Esophagus muscularis mucosa (tissue), 4 donors: ENCODE results near the gene MINDY3. TPM values are rescaled to one million over a fixed set of nuclear protein-coding genes. Genes with fewer than 3 reads are reported as not detected.

Experiments used
- DNase-seq: peaks from one replicate; pipeline ENCODE4 v3.0.0-alpha.2; 2017; ENCODE audit errors: extremely low spot score
- H3K27ac ChIP-seq, 4 donors: fragments of 200-600 bp; sonication (generic); replicated peaks in 1 of 4; 1 replicate in 3 of 4; 2 replicates in 1 of 4; pipeline ENCODE4 v1.5.1; 2016 to 2019; ENCODE audit warnings: mild to moderate bottlenecking in 1 of 4
- H3K27me3 ChIP-seq, 4 donors: fragments of 200-600 bp; sonication (generic); one replicate each; pipeline versions ENCODE4 v1.5.1 to v1.6.0; 2016 to 2019
- H3K36me3 ChIP-seq, 4 donors: fragments of 200-600 bp; sonication (generic); one replicate each; pipeline ENCODE4 v1.5.1; 2016 to 2019
- H3K4me1 ChIP-seq, 4 donors: fragments of 200-600 bp; sonication (generic); one replicate each; pipeline ENCODE4 v1.5.1; 2016 to 2019
- H3K4me3 ChIP-seq, 4 donors: fragments of 200-600 bp; sonication (generic); 1 replicate in 2 of 4; 2 replicates in 2 of 4; pipeline ENCODE4 v1.5.1; 2016 to 2019; ENCODE audit warnings: mild to moderate bottlenecking in 4 of 4, moderate library complexity in 1 of 4
- H3K9me3 ChIP-seq, 4 donors: fragments of 200-600 bp; sonication (generic); 1 replicate in 3 of 4; 2 replicates in 1 of 4; pipeline ENCODE4 v1.5.1; 2016 to 2019
- CTCF ChIP-seq, 3 experiments: fragments of 200-600 bp in 2 of 3; fragments of 450-650 bp in 1 of 3; sonication (generic) in 2 of 3; IDR thresholded peaks; one replicate each; pipeline ENCODE4 v1.5.1; 2017 to 2019; ENCODE audit warnings: antibody characterized with exemption in 3 of 3, mild to moderate bottlenecking in 2 of 3, moderate library complexity in 1 of 3
- EP300 ChIP-seq: sonication (generic); formaldehyde crosslinking; IDR thresholded peaks from one replicate; pipeline ENCODE4 v1.6.1; 2017; ENCODE audit warnings: antibody characterized with exemption
- POLR2A ChIP-seq: fragments of 450-650 bp; IDR thresholded peaks from one replicate; pipeline ENCODE4 v1.6.1; 2017; ENCODE audit warnings: antibody characterized with exemption, moderate library complexity, mild to moderate bottlenecking, low read depth
- POLR2AphosphoS5 ChIP-seq, 2 donors: sonication (generic); formaldehyde crosslinking; IDR thresholded peaks; one replicate each; pipeline ENCODE4 v1.6.1; 2017; ENCODE audit warnings: antibody characterized with exemption in 2 of 2
- WGBS: methylation state at CpG from one replicate; pipeline ENCODE4 v1.1.5; 2018; 5-methylcytosine and 5-hydroxymethylcytosine counted together
- intact Hi-C: fragments of 100-400 bp; cut with DNase I; formaldehyde crosslinking; loops from one replicate; pipeline ENCODE4 v1.15.1; 2023
- total RNA-seq, 4 donors: library from RNA; depleted of rRNA; stranded (reverse); fragments of >200 nt; gene quantifications; one replicate each; pipeline versions ENCODE4 v1.1.0 to v1.2.1, GENCODE V29; 2016

MINDY3 gene
- total RNA-seq, 4 donors from 2014 or later = 23.8 to 34.3 (median 28.4) TPM

GRCh38 chr10:15745751-15746150, 114.6 kb downstream of the MINDY3 start:
- intact Hi-C loops = no loop called here
- H3K36me3 ChIP-seq = no peaks in the 10 kb centered on the region
- H3K9me3 ChIP-seq = no peaks in the 10 kb centered on the region
- 64% methylated on average over 1 of the region's 1 CpG for WGBS
- no peaks in the 10 kb centered on the region for H3K27me3 ChIP-seq
- no peak overlapping the region for H3K27ac ChIP-seq
- H3K4me3 ChIP-seq = no peak overlapping the region
- DNase-seq = no peak
- H3K4me1 ChIP-seq = peaks cover 0 to 8% (median 0%) of the 10 kb centered on the region in 4 donors
- TF ChIP-seq POLR2AphosphoS5 (IDR thresholded peaks at IDR 0.05) = no peak
- no peak for TF ChIP-seq CTCF (IDR thresholded peaks at IDR 0.05)
- no peak for TF ChIP-seq EP300

- Histone ChIP-seq H3K9me3 (no peaks in the 10 kb centered on the region), H3K4me3 (no peak overlapping the region), H3K4me1 (peaks cover 0 to 10% (median 2%) of the 10 kb centered on the region in 4 donors), H3K36me3 (no peaks in the 10 kb centered on the region), H3K27me3 (no peaks in the 10 kb centered on the region), H3K27ac (no peak overlapping the region)
- WGBS = 45% methylated on average over 5 of the region's 7 CpGs
- TF ChIP-seq CTCF (IDR thresholded peaks at IDR 0.05) (peak in 2 of 3 experiments; percentile 27 to 46), POLR2A (no peak), EP300 (no peak), POLR2AphosphoS5 (IDR thresholded peaks at IDR 0.05) (no peak)
- intact Hi-C loops = no loop called here
- no peak for DNase-seq
Measured at GRCh38 chr10:15744217-15744865, 116.0 kb downstream of the MINDY3 start.

DNA sequence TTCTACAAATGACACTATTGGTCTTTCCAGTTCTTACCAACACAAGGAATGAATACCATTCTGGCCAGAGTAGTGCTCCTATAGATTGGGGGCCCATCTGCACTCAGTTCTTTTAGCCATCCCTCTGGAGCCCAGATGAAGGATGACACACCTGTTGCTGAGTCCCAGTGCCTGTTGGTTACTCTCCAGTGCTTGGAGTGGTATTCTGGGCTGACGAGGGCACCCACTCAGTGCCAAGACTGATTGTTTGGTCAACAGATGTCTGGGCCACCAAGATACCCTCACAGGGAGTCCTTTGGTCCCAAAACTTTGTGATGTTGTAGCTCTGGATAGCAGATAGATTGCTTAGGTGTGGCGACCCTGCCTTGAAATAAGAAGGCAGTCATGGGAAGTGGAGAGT, 116.9 kb downstream of the MINDY3 start:
- DNase-seq = no peak
- intact Hi-C loops = no loop called here
- H3K27me3 ChIP-seq = no peaks in the 10 kb centered on the region
- WGBS = 97% methylated on average over 2 of the region's 2 CpGs
- no peaks in the 10 kb centered on the region for H3K36me3 ChIP-seq
- no peak overlapping the region for H3K27ac ChIP-seq
- no peak for TF ChIP-seq CTCF (IDR thresholded peaks at IDR 0.05)
- TF ChIP-seq POLR2AphosphoS5 (IDR thresholded peaks at IDR 0.05) = no peak
- no peak for TF ChIP-seq POLR2A
- TF ChIP-seq EP300 = no peak
- H3K4me3 ChIP-seq = no peak overlapping the region
- no peaks in the 10 kb centered on the region for H3K9me3 ChIP-seq
- peaks cover 0 to 17% (median 6%) of the 10 kb centered on the region in 4 donors for H3K4me1 ChIP-seq

- Histone ChIP-seq H3K27me3 (no peaks in the 10 kb centered on the region), H3K4me3 (no peak overlapping the region), H3K36me3 (no peaks in the 10 kb centered on the region), H3K4me1 (peaks cover 0 to 20% (median 8%) of the 10 kb centered on the region in 4 donors), H3K27ac (no peak overlapping the region), H3K9me3 (no peaks in the 10 kb centered on the region)
- no peak for DNase-seq
- 75% methylated on average over 3 of the region's 3 CpGs for WGBS
- no peak for TF ChIP-seq POLR2AphosphoS5 (IDR thresholded peaks at IDR 0.05)
- no peak for TF ChIP-seq POLR2A
- no peak for TF ChIP-seq EP300
- TF ChIP-seq CTCF (IDR thresholded peaks at IDR 0.05) = no peak
- intact Hi-C loops = no loop called here
Measured at GRCh38 chr10:15742836-15743235, 117.5 kb downstream of the MINDY3 start.

GRCh38 chr10:15742102-15742501, 118.2 kb downstream of the MINDY3 start:
- Histone ChIP-seq H3K4me1 (peaks cover 0 to 24% (median 12%) of the 10 kb centered on the region in 4 donors), H3K27ac (no peak overlapping the region), H3K36me3 (no peaks in the 10 kb centered on the region), H3K9me3 (no peaks in the 10 kb centered on the region), H3K27me3 (no peaks in the 10 kb centered on the region), H3K4me3 (no peak overlapping the region)
- TF ChIP-seq POLR2AphosphoS5 (IDR thresholded peaks at IDR 0.05) = no peak
- no peak for TF ChIP-seq POLR2A
- no peak for TF ChIP-seq CTCF (IDR thresholded peaks at IDR 0.05)
- TF ChIP-seq EP300 = no peak
- 81% methylated on average over 4 of the region's 5 CpGs for WGBS
- no peak for DNase-seq
- intact Hi-C loops = no loop called here
